Astrocyte of the cerebellum (primary cell): ENCODE measurements around the gene GFAP.

Experiments used
- DNase-seq: peaks from one replicate; pipeline ENCODE4 v3.0.0-alpha.2; 2011; ENCODE audit warnings: low read depth
- H3K4me3 ChIP-seq: 2 replicates; pipeline ENCODE4 v1.5.1; 2011; ENCODE audit warnings: mild to moderate bottlenecking, low read depth, low read length, moderate library complexity
- CTCF ChIP-seq: IDR thresholded peaks from 2 replicates; pipeline ENCODE4 v1.5.1; 2012; ENCODE audit warnings: low read length, low read depth, moderate library complexity, mild to moderate bottlenecking; ENCODE audit errors: missing control alignments
- in situ Hi-C: cut with HindIII; loops from 2 replicates; pipeline ENCODE4 v1.10.0; 2017; ENCODE audit warnings: low sequenced_read_pairs

GFAP gene

DNA sequence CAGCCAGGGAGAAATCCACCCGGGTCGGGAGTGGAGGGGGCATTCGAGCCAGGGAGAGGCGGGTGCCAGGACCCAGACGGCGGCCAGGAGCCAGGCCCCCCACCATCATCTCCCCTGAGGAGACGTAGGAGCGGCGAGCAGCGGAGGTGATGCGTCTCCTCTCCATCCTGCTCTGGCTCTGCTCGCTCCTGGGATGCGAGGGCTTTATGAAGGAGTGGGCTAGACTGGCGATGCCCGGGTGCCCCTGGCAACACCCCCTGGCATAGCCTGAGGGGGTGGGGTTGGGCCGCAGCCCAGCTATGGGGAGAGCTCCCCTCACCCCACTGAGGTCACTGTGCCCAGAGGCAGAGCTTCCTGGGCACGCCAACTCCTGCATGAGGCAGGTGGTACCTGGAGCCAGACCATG, at the start of gene GFAP:
Gene GFAP (minus strand): TSS at position 180 of the 406 bp plus-strand sequence. CDS start 14 bp downstream, at position 166.
- in situ Hi-C loops: no loop called here
- H3K4me3 ChIP-seq: no peak within 1 kb of the TSS
- no peak for TF ChIP-seq CTCF
- no peak for DNase-seq

- H3K4me3 ChIP-seq: no peak overlapping the region
- TF ChIP-seq CTCF: peak; percentile 21
- in situ Hi-C loops: no loop called here
- no peak for DNase-seq
Measured at GRCh38 chr17:44961921-44962350, 46.6 kb upstream of the GFAP start.

DNA sequence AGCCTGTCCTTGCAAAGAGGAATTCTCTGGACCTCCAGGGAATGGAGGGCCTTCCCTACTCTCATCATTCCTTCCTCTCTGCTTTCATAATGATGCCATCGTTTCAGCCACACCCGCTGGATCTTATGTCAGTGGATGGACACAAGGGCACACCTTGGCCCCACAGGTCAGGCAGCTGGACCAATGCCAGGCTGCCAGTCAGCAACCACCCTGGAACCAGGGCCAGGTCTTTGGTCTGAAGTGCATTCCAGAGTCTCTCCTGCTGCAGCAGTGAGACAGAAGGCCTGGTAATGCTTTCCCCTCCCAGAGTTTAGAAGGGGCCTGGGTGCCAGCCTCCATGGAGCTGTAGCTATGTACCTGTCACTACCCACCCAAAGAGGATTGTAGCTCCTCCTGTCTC, 45.4 kb upstream of the GFAP start:
- in situ Hi-C loops: no loop called here
- TF ChIP-seq CTCF: no peak
- DNase-seq: no peak
- H3K4me3 ChIP-seq: no peak overlapping the region

DNA sequence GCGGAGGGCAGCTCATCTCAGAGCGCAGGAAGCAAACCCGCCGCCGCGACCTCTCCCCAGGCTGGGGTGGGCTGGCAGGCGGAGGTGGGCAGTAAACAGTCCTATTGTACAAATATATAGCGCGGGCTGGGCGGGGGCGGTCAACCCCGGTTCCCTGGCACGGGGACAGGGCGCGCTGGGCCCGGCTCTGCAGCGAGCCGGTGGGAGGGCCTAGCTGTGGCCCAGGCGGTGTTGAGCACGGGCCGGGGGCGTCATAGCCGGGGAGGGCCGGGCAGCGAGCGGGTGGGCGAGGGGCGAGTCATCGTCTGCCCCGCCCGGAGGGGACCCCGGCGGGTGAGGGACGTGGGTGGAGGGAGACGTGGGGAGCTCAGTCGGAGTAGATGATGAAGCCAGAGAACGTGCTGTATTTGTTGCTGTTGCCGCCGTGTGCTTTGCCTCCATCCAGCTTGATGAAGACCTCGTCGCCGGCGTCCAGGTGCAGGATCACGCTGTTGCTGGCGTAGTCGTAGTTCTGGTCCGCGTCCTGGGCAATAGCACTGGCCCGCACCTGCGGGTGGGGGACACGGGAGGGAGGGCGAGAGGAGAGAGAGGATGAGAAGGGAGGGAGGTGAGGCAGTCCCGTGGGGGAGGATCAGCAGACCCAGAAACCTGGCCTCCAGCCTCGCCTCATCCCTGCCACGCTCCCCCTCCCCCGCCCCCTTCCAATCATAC, 44.7 kb upstream of the GFAP start:
- no peak for DNase-seq
- H3K4me3 ChIP-seq: no peak overlapping the region

GRCh38 chr17:44956998-44957981, 42.0 kb upstream of the GFAP start:
- no peak for DNase-seq
- in situ Hi-C loops: no loop called here
- TF ChIP-seq CTCF: no peak
- H3K4me3 ChIP-seq: no peak overlapping the region

More for the DNA sequence above, 44.7 kb upstream of the GFAP start:
- TF ChIP-seq CTCF: no peak
- in situ Hi-C loops: no loop called here

GRCh38 chr17:44955674-44956425, 40.5 kb upstream of the GFAP start:
- DNase-seq: no peak
- no peak for TF ChIP-seq CTCF
- in situ Hi-C loops: no loop called here
- H3K4me3 ChIP-seq: no peak overlapping the region
